NCI-H446 treated with DMSO at 0.1 percent for 48 hours (cell line): ENCODE data around the gene CHST1.

ENCODE experiments used
- DNase-seq: peaks from one replicate; lab custom pipeline; 2025; lab: John Stamatoyannopoulos, UW

The CHST1 gene

DNA sequence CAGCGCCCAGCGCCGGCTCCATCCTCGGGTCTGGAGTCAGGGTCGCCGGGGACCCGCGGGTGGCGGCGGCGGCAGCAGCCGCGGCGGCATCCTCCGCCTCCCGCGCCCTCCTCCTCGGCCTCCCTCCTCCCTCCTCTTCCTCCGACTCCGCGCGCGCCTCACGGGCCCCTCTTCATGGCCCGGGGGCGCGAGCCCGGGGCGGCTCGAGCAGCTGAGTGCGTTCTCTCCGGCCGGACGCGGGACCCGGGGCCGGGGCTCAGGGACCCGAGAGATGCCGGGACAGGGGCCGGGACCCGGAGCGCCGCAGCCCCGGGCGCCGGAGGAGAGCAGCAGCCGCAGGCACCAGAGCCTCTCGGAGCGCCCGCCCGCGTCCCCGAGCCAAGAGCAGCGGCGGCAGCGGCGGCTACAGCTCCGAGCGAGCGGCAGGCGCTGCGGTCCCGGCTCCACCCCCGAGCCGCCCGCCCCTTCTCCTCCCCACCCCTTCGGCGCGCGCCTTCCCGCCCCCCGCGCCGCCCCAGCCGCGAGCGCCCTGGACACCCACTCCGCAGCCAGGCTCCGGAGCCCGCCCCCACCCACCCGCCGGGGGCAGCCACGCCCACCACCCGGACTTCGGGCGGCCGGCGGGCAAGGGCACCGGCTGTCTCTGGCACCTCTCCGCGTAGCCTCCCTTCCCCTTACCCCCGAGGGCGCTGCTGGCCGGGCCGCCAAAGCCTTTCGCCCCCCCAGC is at the start of gene CHST1:
CHST1 (minus strand) TSS at position 417 of the 727 bp plus-strand sequence. CDS start 14,699 bp downstream, outside the sequence.
- no peak for DNase-seq

- no peak for DNase-seq
These were observed 48.2 kb upstream of the CHST1 start for GRCh38 chr11:45713573-45713972.

- DNase-seq: no peak
These were observed 45.1 kb upstream of the CHST1 start for GRCh38 chr11:45710561-45710960.

DNA sequence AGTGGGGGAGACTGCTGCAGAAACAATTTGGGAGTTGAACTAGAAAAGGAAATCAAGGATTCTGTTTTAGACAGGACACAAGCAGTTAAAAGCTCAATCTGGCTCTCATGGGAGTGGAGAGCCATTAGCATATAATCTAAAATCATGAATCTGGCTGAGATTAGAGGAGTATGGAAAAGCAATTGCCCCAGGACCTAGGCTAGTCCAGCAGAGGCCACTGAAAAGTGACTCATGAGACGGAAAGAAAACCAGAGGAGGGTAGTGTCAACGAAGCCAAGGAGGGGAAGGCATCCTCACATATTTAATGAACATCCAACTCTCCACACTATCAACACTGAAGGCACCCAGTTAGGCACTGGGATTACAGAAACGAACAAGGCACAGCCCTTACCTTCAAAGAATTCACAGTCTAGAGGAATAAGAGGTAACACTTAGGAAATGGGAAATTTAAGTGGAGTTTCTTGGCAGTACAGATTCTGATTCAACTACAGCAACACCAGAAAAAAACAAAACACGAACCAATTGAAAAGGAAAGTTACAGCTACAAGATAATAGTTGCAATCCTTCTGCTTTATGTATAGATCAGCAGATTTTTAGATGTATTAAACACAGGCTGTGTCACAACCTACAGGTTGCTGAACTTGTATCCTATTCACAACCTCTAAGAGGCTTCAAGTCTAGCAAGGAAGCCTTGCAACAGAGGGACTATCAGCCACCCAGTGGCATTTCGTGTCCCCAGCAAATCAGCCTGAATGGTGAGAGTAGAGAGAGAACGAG is 43.7 kb upstream of the CHST1 start:
- DNase-seq: no peak

- no peak for DNase-seq
These were observed 39.2 kb upstream of the CHST1 start for GRCh38 chr11:45704635-45705034.

GRCh38 chr11:45704133-45704532 is 38.7 kb upstream of the CHST1 start:
- DNase-seq: no peak

- no peak for DNase-seq
These were observed 37.1 kb upstream of the CHST1 start for GRCh38 chr11:45702511-45702910.

- no peak for DNase-seq
These were observed 33.5 kb upstream of the CHST1 start for GRCh38 chr11:45698777-45699497.

GRCh38 chr11:45692808-45693453 is 27.5 kb upstream of the CHST1 start:
- DNase-seq: no peak

- DNase-seq: no peak
These were observed 23.1 kb upstream of the CHST1 start for GRCh38 chr11:45688472-45689033.

DNA sequence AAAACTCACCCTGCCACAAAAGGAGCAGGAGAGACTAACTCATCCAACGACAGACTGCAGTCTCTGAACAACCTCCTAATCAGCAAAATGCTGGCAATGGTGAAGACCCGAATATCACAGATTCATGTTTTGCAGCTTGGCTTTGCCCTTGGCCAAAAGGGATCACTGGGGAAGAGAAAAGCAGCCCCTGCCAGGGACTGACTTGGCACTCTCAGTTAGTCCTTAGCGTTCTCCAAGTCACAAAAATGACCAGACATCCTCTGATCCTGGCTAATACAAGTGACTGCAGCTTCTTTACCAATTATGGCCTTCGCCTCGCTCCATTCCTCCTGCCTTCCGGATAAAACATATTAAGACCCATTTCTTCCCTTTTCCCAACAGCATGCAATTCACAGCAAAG is 22.4 kb upstream of the CHST1 start:
- DNase-seq: no peak

- DNase-seq: no peak
These were observed 20.6 kb upstream of the CHST1 start for GRCh38 chr11:45685964-45686537.

- DNase-seq: no peak
These were observed 19.0 kb upstream of the CHST1 start for GRCh38 chr11:45684440-45684839.

- no peak for DNase-seq
These were observed 18.0 kb upstream of the CHST1 start for GRCh38 chr11:45683271-45684058.

DNA sequence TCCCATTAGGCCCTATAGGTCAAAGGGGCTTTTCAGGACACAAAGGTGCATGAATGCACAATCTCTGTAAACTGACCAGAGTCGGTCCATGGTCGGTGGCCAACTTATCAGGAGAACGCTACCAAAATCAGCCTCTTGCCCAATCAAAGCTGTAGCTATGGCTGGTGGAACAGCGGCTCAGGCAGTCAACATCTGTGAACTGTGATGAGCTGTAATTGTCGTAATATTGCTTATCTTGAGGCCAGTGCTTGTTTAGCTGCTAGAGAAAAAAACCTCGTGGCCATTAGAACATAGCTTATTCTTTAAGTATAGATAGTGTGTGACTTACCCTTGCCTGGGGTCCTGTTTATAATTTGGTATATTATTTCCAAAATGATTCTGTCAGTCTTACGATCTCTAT is 14.4 kb upstream of the CHST1 start:
- DNase-seq: no peak

DNA sequence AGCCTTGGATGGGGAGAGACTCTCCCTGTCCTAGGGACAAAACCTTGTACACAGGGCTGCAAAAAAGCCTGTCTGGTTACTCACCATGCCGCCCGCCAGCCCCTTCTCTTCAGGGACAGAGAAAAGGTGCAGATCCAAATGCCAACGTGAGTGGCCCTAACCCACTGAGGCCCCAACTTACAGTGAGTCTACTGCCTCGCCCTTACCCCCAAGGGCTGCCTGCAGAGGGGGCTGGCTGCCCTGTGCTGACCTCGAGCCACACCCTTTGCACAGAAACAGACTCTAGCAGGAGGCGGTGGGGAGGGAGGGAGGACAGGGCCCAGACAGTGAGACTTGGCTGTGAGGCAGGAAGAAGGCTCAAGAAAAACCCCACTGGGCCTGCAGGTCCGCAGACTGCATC is 13.6 kb upstream of the CHST1 start:
- DNase-seq: no peak

GRCh38 chr11:45677770-45678512 is 12.5 kb upstream of the CHST1 start:
- DNase-seq: no peak

GRCh38 chr11:45676522-45677095 is 11.2 kb upstream of the CHST1 start:
- no peak for DNase-seq

DNA sequence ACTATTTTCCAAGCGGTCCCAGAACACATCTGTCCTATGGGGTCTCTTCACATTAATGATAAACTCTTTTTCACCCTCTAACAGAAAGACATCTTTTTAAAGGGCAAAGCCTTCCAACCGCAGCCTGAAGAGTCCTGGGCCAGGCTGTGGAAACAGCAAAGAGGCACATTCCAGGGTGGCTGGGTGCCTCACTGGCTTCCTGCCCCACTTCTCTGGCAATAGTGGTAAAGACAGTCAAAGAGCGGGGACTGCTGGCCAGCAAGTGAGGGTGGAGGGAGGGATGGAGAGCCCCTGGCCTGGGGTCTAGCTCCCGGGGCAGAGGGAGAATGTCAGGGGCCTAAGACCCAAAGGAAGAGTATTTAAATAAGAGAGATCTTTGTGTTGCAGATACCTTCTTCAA is 10.2 kb upstream of the CHST1 start:
- no peak for DNase-seq
